Measurements from ENCODE around the gene GLIS1. TPM values are rescaled to one million over a fixed set of nuclear protein-coding genes. Genes with fewer than 3 reads are reported as not detected.

GLIS1 gene
- total RNA-seq, 2 donors from 2014 or later: 0.20 to 0.22 TPM

- no peak for DNase-seq (ENCODE audit: low spot score)
- Histone ChIP-seq H3K36me3 (no peaks in the 10 kb centered on the region), H3K4me1 (peaks cover 0 to 9% of the 10 kb centered on the region in 2 donors), H3K4me3 (no peak overlapping the region), H3K9me3 (no peaks in the 10 kb centered on the region), H3K27ac (no peak overlapping the region), H3K27me3 (no peaks in the 10 kb centered on the region)
- no peak for TF ChIP-seq CTCF (IDR thresholded peaks at IDR 0.05)
Measured at GRCh38 chr1:53470584-53470983, 268.4 kb downstream of the GLIS1 start.

GRCh38 chr1:53470155-53470554 lies 268.8 kb downstream of the GLIS1 start:
- Histone ChIP-seq H3K9me3 (no peaks in the 10 kb centered on the region), H3K4me1 (peaks cover 0 to 9% of the 10 kb centered on the region in 2 donors), H3K27ac (no peak overlapping the region), H3K4me3 (no peak overlapping the region), H3K36me3 (no peaks in the 10 kb centered on the region), H3K27me3 (no peaks in the 10 kb centered on the region)
- TF ChIP-seq CTCF (IDR thresholded peaks at IDR 0.05): peak; percentile 17 to 65
- DNase-seq (ENCODE audit: low spot score): peak; percentile 76

GRCh38 chr1:53469373-53469772 lies 269.6 kb downstream of the GLIS1 start:
- no peak overlapping the region for H3K27ac ChIP-seq
- no peak for TF ChIP-seq CTCF (IDR thresholded peaks at IDR 0.05)
- H3K4me3 ChIP-seq: no peak overlapping the region

GRCh38 chr1:53468374-53468773 lies 270.6 kb downstream of the GLIS1 start:
- Histone ChIP-seq H3K27me3 (no peaks in the 10 kb centered on the region), H3K4me1 (peaks cover 0 to 9% of the 10 kb centered on the region in 2 donors), H3K9me3 (no peaks in the 10 kb centered on the region), H3K4me3 (no peak overlapping the region), H3K27ac (no peak overlapping the region), H3K36me3 (no peaks in the 10 kb centered on the region)
- TF ChIP-seq CTCF (IDR thresholded peaks at IDR 0.05): no peak
- DNase-seq (ENCODE audit: low spot score): no peak

More at GRCh38 chr1:53469373-53469772, 269.6 kb downstream of the GLIS1 start:
- H3K4me1 ChIP-seq: peaks cover 0 to 9% of the 10 kb centered on the region in 2 donors
- no peak for DNase-seq (ENCODE audit: low spot score)
- H3K36me3 ChIP-seq: no peaks in the 10 kb centered on the region
- no peaks in the 10 kb centered on the region for H3K9me3 ChIP-seq
- H3K27me3 ChIP-seq: no peaks in the 10 kb centered on the region

- no peak for DNase-seq (ENCODE audit: low spot score)
- Histone ChIP-seq H3K9me3 (no peaks in the 10 kb centered on the region), H3K27ac (no peak overlapping the region), H3K27me3 (no peaks in the 10 kb centered on the region), H3K4me1 (peaks cover 0 to 9% of the 10 kb centered on the region in 2 donors), H3K4me3 (no peak overlapping the region), H3K36me3 (no peaks in the 10 kb centered on the region)
- TF ChIP-seq CTCF (IDR thresholded peaks at IDR 0.05): no peak
Measured at GRCh38 chr1:53467391-53467790, 271.6 kb downstream of the GLIS1 start.
